NCI-H2196 (cell line): Measurements from ENCODE around the gene SMG7.

ENCODE experiments used
- DNase-seq: peaks from one replicate; lab custom pipeline; 2025; ENCODE audit not compliant: unreplicated experiment; lab: John Stamatoyannopoulos, UW

The SMG7 gene

GRCh38 chr1:183466781-183467180, 5.5 kb upstream of the SMG7 start:
- no peak for DNase-seq

- DNase-seq: no peak
Measured at GRCh38 chr1:183467687-183468086, 4.6 kb upstream of the SMG7 start.

DNA sequence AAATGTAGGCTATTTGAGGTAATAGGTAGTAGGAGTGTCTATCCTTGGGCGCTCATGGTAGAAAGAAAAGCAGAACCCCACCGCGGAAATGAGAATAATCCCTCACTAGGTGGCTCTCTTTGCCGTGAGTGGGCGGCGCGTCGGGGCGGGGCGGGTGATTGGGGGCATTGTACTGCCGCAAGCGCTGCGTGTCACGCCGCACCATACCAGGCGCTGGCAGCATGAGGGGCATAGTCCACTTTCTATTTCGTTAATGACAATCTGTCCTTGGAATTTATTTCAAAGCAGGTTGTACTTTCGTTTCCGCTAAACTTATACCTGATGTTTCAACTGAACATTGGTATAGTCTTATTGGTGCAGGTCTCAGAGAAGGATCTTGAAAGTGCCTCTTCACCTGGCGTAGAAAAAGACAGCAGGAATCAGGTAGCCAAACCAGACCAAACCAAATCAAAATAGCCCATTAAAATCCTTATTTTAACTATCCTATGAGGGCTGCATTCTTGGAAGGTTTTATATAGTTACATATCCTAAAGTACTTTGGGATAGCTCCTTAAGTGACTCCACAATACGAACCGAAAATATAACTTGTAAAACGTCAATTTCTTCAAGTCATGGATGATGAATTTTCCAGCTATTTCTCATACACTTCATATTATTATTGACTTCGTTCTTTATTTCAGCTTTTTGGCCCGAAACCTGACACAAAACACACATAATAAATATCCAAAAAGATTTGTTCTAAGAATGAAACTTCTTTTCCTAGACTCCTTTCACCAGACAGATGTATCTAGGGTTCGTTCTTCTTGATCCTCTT, 1.9 kb upstream of the SMG7 start:
- peak; percentile 81 for DNase-seq

DNA sequence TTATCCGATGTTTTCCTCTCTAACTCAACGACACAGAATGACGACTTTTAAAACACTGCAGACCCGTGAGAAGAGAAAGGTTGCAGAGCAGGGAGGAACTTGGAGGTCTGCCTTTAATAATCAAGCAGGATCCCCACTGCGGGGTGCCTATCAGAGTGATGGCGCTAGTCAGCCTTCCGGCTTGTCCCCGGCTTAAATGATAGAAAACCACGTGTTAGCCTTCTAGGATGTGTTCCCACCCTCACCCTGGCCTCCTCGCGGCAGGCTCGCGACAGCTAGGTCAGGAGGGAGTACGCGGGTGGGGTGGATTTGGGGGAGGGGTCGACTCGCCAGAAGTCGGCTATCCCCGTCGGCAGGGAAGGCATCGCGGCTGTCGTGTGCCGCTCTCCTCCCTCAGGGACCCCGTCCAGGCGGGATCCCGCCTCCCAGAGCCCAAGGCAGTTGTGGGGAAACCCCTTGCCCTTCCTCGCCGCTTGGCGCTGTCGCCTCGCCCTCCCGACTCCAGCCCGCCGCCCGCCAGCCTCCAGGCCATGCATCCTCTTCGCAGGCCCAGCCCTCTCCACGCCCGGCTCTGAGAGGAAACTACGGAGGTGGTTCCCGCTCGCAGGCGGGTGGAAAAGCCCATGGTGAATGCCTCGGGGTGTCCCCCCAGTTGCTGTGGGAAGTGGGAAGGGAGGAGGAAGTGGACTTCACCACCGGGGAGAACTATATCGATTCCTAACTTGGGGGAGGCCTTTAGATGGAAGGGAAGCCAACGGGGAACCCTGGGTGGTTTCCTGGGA, 1.1 kb upstream of the SMG7 start:
- peak; percentile 84 for DNase-seq

GRCh38 chr1:183471743-183472487, 384 bp upstream of the SMG7 start:
- DNase-seq: peak; percentile 93

DNA sequence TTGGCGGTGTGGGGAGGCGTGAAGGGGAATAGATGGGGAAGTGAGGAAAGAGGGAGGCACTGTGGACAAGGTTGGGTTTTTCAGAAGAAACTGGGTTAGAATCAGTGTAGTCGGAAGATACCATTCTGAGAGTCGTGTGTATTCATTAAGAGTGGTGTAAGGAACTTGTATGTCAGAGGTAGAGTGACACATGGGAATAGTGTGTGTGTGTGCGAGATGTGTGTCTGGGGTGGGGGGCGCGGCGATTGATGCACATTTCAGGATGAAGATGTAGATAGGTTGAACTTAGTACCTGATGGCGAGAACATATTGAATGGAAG, 878 bp downstream of the SMG7 start:
- DNase-seq: no peak

DNA sequence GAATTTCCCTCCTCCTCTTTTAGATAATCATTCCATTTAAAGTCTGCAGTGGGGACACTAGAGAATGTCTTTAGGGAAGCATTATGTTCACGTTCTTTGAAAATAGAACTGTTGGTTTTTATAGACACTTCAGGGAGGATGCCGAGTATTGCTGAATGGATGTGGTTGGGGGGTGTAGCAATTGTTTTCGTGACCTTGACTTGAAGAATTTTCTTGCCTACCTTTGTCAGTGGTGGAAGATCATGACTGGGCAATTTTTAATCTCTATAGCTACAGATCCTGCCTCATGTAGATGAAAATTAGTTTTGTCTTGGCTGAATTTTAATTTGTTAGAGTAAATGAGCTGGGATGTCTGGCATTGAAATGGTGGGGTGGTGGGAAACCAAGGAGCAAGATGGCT, 3.8 kb downstream of the SMG7 start:
- DNase-seq: no peak

DNA sequence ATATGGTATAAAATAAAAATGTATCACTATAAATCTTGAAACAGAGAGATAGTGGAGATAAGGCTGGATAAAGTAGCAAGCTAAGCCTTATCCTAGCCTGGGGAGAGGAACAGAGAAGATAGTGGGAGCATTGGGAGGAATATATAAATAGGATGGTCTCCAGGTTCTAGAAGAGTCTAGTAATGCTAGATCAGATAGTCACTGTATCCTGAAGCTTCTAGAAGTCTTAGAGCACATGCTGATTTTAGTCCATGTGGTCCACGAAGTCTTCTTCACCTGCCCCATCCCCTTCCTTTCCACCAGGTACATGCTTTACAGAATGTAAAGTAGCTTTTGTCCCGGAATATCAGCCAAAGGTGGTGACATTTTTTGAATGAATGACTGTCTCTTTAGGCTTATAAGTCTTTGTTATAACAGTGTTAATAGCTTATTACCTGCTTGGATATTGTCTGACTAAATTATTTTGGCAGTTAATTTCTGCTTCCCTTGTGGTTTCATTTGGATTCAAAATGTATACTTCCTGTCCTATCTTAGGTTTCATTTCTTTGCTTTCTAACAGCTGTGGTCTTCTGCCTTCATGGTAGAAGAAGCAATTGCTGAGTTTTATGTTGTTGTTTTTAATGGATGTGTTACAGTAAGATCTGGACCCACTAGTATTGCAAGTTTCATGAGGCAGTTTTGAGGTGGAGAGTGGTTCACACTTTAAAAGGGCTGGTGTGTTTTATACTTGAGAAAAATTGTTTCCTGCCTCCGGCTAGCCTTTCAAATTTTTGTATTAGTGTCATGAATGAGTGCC, 5.9 kb downstream of the SMG7 start:
- no peak for DNase-seq

DNA sequence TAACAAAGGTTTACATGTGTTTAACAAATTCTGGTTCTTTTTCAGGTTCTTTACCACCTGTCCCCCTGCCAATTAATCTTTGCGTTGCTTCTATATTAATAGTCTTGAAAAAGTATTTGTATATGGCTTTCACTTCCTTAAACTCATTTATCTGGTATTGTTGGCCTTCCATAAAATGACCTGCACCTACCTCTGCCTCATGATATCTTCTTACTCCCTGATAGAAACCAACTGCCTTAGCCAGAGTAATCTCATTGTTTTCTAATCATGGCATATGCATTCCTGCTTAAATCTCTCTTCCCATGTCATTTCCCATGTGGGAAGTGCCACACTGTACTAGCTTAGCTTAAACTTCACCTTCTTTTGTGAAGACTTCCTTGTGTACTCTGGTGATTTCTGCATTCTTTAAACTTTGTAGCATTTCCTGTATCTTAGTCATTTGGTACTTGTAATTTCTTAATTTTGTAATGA, 8.7 kb downstream of the SMG7 start:
- no peak for DNase-seq

DNA sequence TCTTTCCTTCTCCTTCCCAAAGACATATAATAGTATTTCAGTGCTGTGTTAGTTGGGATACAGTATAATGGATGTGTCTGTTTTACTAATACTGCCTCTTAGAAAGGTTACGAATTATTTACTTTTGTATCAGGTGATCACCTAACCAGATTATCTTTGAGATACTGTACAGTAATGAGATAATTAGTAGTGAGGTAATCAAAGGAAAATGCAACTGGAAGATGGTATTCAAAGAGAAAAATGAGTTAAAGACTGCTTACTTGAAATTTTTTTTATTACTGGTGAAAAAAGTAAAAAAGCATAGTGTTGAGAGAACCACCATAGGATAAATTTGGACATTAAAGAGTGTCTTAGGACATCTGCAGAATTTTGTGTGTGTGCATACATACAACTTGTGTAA, 10.9 kb downstream of the SMG7 start:
- no peak for DNase-seq

- no peak for DNase-seq
Measured at GRCh38 chr1:183484254-183484653, 12.0 kb downstream of the SMG7 start.

GRCh38 chr1:183484851-183485250, 12.6 kb downstream of the SMG7 start:
- DNase-seq: no peak

DNA sequence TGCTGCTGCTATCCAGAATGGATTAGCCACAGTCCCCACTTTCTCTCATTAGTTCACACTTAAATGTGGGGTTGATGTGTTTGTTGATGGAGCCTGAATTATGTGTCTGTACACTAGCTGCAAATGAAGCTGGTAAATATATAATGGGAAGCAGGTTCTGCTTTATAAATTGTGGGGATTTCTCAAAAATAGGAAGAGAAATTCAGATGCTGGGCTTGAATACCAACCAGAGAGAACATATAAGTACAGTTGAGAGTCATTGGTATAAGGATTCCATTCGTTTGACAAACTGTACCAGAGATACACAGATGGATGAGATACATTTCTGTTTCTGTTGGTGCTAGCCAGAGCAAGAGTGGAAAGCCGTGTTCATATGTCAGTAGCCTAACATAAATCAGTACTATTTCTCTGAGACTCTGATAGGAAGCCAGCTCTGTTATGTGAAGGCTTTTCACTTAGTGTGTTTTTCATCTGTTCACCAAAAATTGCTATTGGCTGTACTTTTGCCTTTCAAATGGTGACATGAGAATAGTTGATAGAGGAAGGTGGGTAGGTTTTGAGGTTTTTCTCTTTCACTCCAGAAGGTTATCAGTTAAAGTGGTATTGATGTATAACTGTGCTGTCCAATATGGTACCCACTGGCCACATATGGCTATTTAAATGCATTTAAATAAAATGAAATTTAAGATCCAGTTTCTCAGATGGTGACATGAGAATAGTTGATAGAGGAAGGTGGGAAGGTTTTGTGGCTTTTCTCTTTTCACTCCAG, 15.6 kb downstream of the SMG7 start:
- no peak for DNase-seq

GRCh38 chr1:183490932-183491331, 18.6 kb downstream of the SMG7 start:
- DNase-seq: no peak

GRCh38 chr1:183493540-183494245, 21.4 kb downstream of the SMG7 start:
- no peak for DNase-seq

- no peak for DNase-seq
Measured at GRCh38 chr1:183495420-183495819, 23.1 kb downstream of the SMG7 start.

DNA sequence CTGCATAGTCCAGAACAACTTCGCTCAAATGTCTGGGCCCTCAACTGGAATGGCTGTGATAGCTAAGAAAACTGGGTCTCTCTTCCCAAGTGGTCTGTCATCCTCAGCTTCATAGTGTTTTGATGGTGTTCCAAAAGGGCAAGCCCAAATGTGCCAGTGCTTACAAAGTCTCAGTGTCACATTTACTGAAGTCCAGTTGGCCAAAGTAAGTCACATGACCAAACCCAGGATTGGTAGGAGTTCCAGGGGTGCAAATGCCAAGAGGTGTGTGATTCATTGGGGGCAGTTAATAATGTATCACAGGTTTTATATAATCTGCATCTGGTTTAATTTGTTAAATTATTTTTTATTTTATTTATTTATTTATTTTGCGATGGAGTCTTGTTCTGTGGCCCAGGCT, 24.9 kb downstream of the SMG7 start:
- DNase-seq: no peak

- no peak for DNase-seq
Measured at GRCh38 chr1:183498342-183498991, 26.2 kb downstream of the SMG7 start.

- DNase-seq: no peak
Measured at GRCh38 chr1:183505454-183506089, 33.3 kb downstream of the SMG7 start.
